HFF-Myc (cell line): Measurements from ENCODE around the gene MINDY2.
A peak's percentile ranks its signal among the peaks of the same experiment; 100 is the strongest.
"Not testable (repeated sequence)": the region's sequence is repeated elsewhere in the genome, so short reads cannot be mapped to it uniquely, and the experiment has no call there.

ENCODE experiments used
- DNase-seq: peaks from one replicate; pipeline ENCODE4 v3.0.0-alpha.2; 2011; ENCODE audit warnings: low read depth; ENCODE audit errors: extremely low read depth
- H3K4me3 ChIP-seq: replicated peaks from 2 replicates; pipeline ENCODE4 v1.5.1; 2011; ENCODE audit warnings: low read depth, mild to moderate bottlenecking, control low read depth, low read length
- TF ChIP-seq, protein P1 (sequence below): IDR thresholded peaks from 2 replicates; pipeline ENCODE4 v1.5.1; 2012; ENCODE audit warnings: mild to moderate bottlenecking, low read depth, low read length, control low read depth; ENCODE audit errors: missing control alignments

Gene MINDY2

DNA sequence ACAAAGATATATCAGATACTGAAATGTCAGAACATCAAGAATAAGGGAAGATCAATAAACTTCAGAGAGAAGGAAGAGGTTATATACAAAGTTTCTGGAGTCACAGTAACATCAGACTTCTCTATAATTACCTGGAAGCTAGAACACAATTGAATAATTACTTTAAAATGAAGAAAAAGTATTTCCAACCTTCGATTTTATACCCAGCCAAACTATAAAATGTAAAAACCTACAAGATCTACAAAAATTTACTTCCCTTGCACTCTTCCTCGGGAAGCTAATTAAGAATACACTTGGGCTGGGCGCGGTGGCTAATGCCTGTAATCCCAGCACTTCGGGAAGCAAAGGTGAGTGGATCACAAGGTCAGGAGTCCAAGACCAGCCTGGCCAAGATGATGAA, 6.6 kb upstream of the MINDY2 start:
- no peak overlapping the region for H3K4me3 ChIP-seq
- no peak for DNase-seq
- TF ChIP-seq, protein P1, sequence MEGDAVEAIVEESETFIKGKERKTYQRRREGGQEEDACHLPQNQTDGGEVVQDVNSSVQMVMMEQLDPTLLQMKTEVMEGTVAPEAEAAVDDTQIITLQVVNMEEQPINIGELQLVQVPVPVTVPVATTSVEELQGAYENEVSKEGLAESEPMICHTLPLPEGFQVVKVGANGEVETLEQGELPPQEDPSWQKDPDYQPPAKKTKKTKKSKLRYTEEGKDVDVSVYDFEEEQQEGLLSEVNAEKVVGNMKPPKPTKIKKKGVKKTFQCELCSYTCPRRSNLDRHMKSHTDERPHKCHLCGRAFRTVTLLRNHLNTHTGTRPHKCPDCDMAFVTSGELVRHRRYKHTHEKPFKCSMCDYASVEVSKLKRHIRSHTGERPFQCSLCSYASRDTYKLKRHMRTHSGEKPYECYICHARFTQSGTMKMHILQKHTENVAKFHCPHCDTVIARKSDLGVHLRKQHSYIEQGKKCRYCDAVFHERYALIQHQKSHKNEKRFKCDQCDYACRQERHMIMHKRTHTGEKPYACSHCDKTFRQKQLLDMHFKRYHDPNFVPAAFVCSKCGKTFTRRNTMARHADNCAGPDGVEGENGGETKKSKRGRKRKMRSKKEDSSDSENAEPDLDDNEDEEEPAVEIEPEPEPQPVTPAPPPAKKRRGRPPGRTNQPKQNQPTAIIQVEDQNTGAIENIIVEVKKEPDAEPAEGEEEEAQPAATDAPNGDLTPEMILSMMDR = no peak

DNA sequence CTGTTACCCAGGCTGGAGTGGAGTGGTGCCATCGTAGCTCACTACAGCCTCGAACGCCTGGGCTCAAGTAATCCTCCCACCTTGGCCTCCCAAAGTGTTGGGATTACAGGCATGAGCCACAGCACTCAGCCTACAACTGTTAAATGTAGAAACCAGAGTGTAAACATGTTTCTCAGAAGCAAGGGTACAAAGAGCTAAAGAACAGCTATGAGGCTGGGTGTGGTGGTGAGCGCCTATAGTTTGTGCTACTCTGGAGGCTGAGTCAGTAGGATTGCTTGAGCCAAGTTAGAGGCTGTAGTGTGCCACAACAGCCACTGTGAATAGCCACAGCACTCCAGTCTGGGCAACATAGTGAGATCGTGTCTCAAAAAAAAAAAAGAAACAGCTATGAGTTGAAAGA, 4.8 kb upstream of the MINDY2 start:
- TF ChIP-seq, protein P1 = no peak
- no peak overlapping the region for H3K4me3 ChIP-seq
- DNase-seq = no peak

DNA sequence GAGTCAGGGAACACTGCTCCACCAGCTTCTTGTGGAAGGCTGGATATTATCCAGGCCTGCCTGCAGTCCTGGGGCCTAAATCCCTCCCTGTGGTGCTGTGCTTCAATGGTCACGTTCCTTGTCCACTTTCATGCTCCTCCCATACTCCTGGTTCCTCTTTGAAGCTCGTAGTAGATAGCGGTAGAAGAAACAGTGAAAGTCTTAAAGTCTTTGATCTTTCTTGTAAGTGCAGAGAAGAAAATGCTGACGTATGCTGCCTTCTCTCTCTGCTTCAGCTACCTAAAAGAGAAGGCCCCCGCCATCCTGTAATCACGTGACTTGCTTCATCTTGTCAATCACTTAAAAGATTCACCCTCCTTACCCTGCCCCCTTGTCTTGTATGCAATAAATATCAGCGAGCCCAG, 2.5 kb upstream of the MINDY2 start:
- DNase-seq, H3K4me3 ChIP-seq: not testable (repeated sequence)

DNA sequence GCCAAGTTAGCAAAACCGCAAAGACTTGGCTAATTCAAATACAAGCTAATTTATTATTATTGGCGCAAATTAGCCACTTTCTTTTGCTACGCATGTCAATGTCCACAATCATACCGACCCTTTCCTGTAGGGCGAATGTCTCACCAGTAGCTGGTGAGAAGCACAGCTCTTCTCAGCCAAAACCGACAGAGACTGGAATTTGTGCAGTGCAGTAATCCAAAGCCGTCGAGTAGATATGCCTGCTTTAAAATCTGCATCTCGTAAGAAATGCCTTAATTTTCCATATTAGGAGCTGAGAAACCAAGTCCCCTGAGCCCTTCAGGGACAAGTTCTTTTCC, 614 bp upstream of the MINDY2 start:
- H3K4me3 ChIP-seq = peak overlapping the region; percentile 84
- TF ChIP-seq, protein P1 = no peak
- no peak for DNase-seq

DNA sequence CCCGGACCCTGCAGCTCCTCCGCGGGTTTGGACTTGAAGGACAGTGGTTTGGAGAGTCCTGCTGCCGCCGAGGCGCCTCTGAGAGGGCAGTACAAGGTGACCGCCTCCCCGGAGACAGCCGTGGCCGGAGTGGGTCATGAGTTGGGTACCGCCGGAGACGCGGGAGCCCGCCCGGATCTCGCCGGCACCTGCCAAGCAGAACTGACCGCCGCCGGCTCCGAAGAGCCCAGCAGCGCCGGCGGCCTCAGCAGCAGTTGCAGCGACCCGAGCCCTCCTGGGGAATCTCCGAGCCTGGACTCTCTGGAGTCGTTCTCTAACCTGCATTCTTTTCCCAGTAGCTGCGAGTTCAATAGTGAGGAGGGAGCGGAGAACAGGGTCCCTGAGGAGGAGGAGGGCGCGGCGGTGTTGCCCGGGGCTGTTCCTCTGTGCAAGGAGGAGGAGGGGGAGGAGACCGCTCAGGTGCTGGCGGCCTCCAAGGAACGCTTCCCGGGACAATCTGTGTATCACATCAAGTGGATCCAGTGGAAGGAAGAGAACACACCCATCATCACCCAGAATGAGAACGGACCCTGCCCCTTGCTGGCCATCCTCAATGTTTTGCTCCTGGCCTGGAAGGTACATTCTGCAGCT, 634 bp downstream of the MINDY2 start:
- no peak for DNase-seq
- TF ChIP-seq, protein P1 = no peak
- peak overlapping the region; percentile 84 for H3K4me3 ChIP-seq

DNA sequence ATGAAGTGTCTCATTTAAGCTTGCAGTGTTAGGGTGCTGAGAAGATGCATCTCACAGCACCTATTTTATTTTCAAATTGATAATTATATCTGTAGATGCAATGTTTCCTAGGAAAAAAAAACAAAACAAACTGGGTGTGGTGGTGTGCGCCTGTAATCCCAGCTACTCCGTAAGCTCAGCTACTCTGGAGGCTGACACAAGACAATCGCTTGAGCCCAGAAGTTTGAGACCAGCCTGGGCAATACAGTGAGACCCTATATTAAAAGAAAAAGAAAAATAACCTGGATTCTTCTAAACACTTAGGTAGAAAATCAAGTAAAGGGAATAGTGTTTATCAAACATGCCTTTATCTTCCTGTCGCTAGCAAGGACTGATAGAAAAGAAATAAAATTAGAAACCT, 1.9 kb downstream of the MINDY2 start:
- peak overlapping the region; percentile 84 for H3K4me3 ChIP-seq
- DNase-seq = no peak
- TF ChIP-seq, protein P1 = no peak

DNA sequence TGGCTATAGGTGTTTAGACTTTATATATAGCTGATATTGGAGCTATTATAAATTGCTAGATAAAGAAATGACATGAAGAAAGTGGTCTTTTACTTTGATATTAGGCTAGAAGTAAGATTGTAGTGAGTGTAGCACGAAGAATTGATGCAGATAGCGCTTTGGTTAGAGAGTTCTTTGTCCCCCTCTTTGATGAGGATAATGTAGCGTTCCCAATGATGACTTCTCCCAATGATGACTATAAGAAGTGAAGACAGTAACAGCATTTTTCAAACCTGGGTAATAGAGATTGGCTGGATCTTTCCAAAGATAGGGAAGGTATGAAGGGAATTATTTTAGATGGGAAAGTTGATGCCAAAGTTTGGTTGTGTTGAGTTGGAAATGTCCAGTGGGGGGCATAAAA, 4.3 kb downstream of the MINDY2 start:
- H3K4me3 ChIP-seq = no peak overlapping the region
- TF ChIP-seq, protein P1 = no peak
- no peak for DNase-seq
